Stimulated activated CD4-positive, alpha-beta T cell treated with anti-CD3 and anti-CD28 coated beads, TNF-alpha, amount 100 ng/mL, for 24 hours (primary cell): ENCODE data around the gene GPLD1.
A peak's percentile ranks its signal among the peaks of the same experiment; 100 is the strongest.
"Not testable (repeated sequence)": the region's sequence is repeated elsewhere in the genome, so short reads cannot be mapped to it uniquely, and the experiment has no call there.

Experiments
- DNase-seq, 3 experiments: peaks; one replicate each; pipeline ENCODE4 v3.0.0-alpha.2; 2020; ENCODE audit warnings: low read depth in 3 of 3

Gene GPLD1

GRCh38 chr6:24414531-24414930 is 74.8 kb downstream of the GPLD1 start:
- not testable (repeated sequence) for DNase-seq

- DNase-seq = no peak
Measured at GRCh38 chr6:24412294-24412693, 77.1 kb downstream of the GPLD1 start.

- DNase-seq = no peak
Measured at GRCh38 chr6:24410622-24411021, 78.8 kb downstream of the GPLD1 start.

- DNase-seq = no peak
Measured at GRCh38 chr6:24408719-24409410, 80.5 kb downstream of the GPLD1 start.

- no peak for DNase-seq
Measured at GRCh38 chr6:24405262-24405661, 84.1 kb downstream of the GPLD1 start.

GRCh38 chr6:24403501-24403824 is 85.9 kb downstream of the GPLD1 start:
- no peak for DNase-seq

GRCh38 chr6:24402697-24403500 is 86.5 kb downstream of the GPLD1 start, which contains the start of gene MRS2:
Gene MRS2 (plus strand): TSS chr6:24402936. CDS start chr6:24403047, 111 bp downstream.
- DNase-seq = peak; percentile 53 to 77 (median 64)

- no peak for DNase-seq
Measured at GRCh38 chr6:24401458-24401857, 87.9 kb downstream of the GPLD1 start.

- not testable (repeated sequence) for DNase-seq
Measured at GRCh38 chr6:24400045-24401039, 89.0 kb downstream of the GPLD1 start.

GRCh38 chr6:24397631-24398030 is 91.7 kb downstream of the GPLD1 start:
- DNase-seq = no peak

GRCh38 chr6:24396824-24397223 is 92.6 kb downstream of the GPLD1 start:
- DNase-seq = no peak

GRCh38 chr6:24394780-24395437 is 94.5 kb downstream of the GPLD1 start:
- DNase-seq = no peak

- no peak for DNase-seq
Measured at GRCh38 chr6:24394061-24394779, 95.2 kb downstream of the GPLD1 start.

- DNase-seq = no peak
Measured at GRCh38 chr6:24391756-24392405, 97.5 kb downstream of the GPLD1 start.

- no peak for DNase-seq
Measured at GRCh38 chr6:24391208-24391607, 98.2 kb downstream of the GPLD1 start.

- DNase-seq = no peak
Measured at GRCh38 chr6:24387818-24388217, 101.6 kb downstream of the GPLD1 start.

GRCh38 chr6:24385536-24386269 is 103.7 kb downstream of the GPLD1 start:
- DNase-seq = no peak

- DNase-seq = not testable (repeated sequence)
Measured at GRCh38 chr6:24384369-24385130, 104.8 kb downstream of the GPLD1 start.
